Kidney (tissue), 14 donors: Measurements from ENCODE around the gene PRKN. TPM values are rescaled to one million over a fixed set of nuclear protein-coding genes. Genes with fewer than 3 reads are reported as not detected.

ENCODE experiments used
- DNase-seq, 5 donors: peaks; one replicate each; pipeline ENCODE4 v3.0.0-alpha.2; 2013 to 2020
- FAIRE-seq: peaks from 2 replicates; lab custom pipeline; 2012; peaks lifted over from hg19 to GRCh38; lab: Jason Lieb, UNC
- H3K27ac ChIP-seq, 2 donors: one replicate each; pipeline ENCODE4 v1.7.0; 2013; ENCODE audit warnings: low read depth in 2 of 2, low read length in 2 of 2, inconsistent platforms in 1 of 2
- H3K27me3 ChIP-seq: one replicate; pipeline ENCODE4 v1.7.1; 2013; ENCODE audit warnings: low read length, inconsistent platforms; ENCODE audit not compliant: control insufficient read depth, insufficient read depth
- H3K36me3 ChIP-seq, 3 donors: one replicate each; pipeline versions ENCODE4 v1.7.0 to v1.7.1; 2013; ENCODE audit warnings: low read length in 3 of 3, control low read depth in 1 of 3, inconsistent platforms in 1 of 3; ENCODE audit not compliant: insufficient read depth in 3 of 3, control insufficient read depth in 2 of 3
- H3K4me1 ChIP-seq, 3 donors: one replicate each; pipeline versions ENCODE4 v1.7.0 to v1.7.1; 2013; ENCODE audit warnings: low read length in 3 of 3, inconsistent platforms in 1 of 3, low read depth in 1 of 3; ENCODE audit not compliant: control insufficient read depth in 2 of 3, insufficient read depth in 2 of 3
- H3K4me3 ChIP-seq, 3 donors: one replicate each; pipeline versions ENCODE4 v1.7.0 to v1.8.1; 2013; ENCODE audit warnings: low read length in 3 of 3, control low read depth in 1 of 3, inconsistent platforms in 1 of 3
- H3K9ac ChIP-seq, 3 donors: one replicate each; pipeline versions ENCODE4 v1.7.0 to v1.7.1; 2013; ENCODE audit warnings: low read length in 3 of 3, control low read depth in 1 of 3, inconsistent platforms in 1 of 3
- H3K9me3 ChIP-seq, 3 donors: one replicate each; pipeline versions ENCODE4 v1.7.0 to v1.7.1; 2013; ENCODE audit warnings: low read length in 3 of 3, control low read depth in 1 of 3, inconsistent platforms in 1 of 3; ENCODE audit not compliant: control insufficient read depth in 2 of 3, insufficient read depth in 1 of 3
- CTCF ChIP-seq: IDR thresholded peaks from 3 replicates; pipeline ENCODE4 v1.5.1; 2012; ENCODE audit warnings: mild to moderate bottlenecking, moderate library complexity, borderline replicate concordance; ENCODE audit not compliant: insufficient read depth; ENCODE audit errors: extremely low read depth
- intact Hi-C: fragments of 100-400 bp; cut with DNase I; formaldehyde crosslinking; loops from one replicate; pipeline ENCODE4 v1.11.1; 2022
- polyA plus RNA-seq: library from polyadenylated mRNA; stranded (reverse); fragments of 350-450 nt; fragmentation: Illumina TruSeq; extraction: RNeasy Lipid Tissue Mini Kit (QIAGEN cat#74804); gene quantifications from one replicate; pipeline ENCODE4 v1.2.3, GENCODE V29; 2014; ENCODE audit warnings: low read depth, low replicate concordance; ENCODE audit not compliant: insufficient read depth
- total RNA-seq: library from RNA; stranded (reverse); fragmentation: NEBNext Ultra II Directional; extraction: Animal tissue kit (Norgen Biotek cat#: 25700); gene quantifications from one replicate; pipeline ENCODE4 v1.2.1, GENCODE V29; 2021
- donor health status: control.
- donor health status: control.
- donor health status: control.
- donor health status: control.
- donor health status: control.
- donor health status: DM: yes; HTN: yes; CAD: no.
- donor health status: Normal renal cell carcinoma (clear cell type).

Gene PRKN
- total and polyA plus RNA-seq, 2 donors from 2014 or later, result 8.6 to 10.4 TPM

GRCh38 chr6:162026843-162027242 lies 700.7 kb downstream of the PRKN start:
- Histone ChIP-seq H3K9me3 (no peaks in the 10 kb centered on the region), H3K4me1 (no peaks in the 10 kb centered on the region), H3K36me3 (no peaks in the 10 kb centered on the region), H3K27ac (no peak overlapping the region), H3K27me3 (no peaks in the 10 kb centered on the region), H3K9ac (no peak overlapping the region), H3K4me3 (peak overlapping the region in 2 of 3 donors; percentile 10 to 26)
- intact Hi-C loops, result no loop called here
- FAIRE-seq (no peak), DNase-seq (no peak)
- no peak for TF ChIP-seq CTCF

- H3K9ac ChIP-seq, result no peak overlapping the region
- TF ChIP-seq CTCF, result no peak
- H3K9me3 ChIP-seq, result no peaks in the 10 kb centered on the region
- no peaks in the 10 kb centered on the region for H3K27me3 ChIP-seq
- H3K4me1 ChIP-seq, result no peaks in the 10 kb centered on the region
- no peak overlapping the region for H3K27ac ChIP-seq
- intact Hi-C loops, result no loop called here
- DNase-seq (no peak), FAIRE-seq (no peak)
- H3K4me3 ChIP-seq, result no peak overlapping the region
- no peaks in the 10 kb centered on the region for H3K36me3 ChIP-seq
Measured at GRCh38 chr6:162026031-162026430, 701.5 kb downstream of the PRKN start.

GRCh38 chr6:162019349-162019748 lies 708.2 kb downstream of the PRKN start:
- Histone ChIP-seq H3K9ac (no peak overlapping the region), H3K4me3 (no peak overlapping the region), H3K36me3 (no peaks in the 10 kb centered on the region), H3K27ac (no peak overlapping the region), H3K4me1 (no peaks in the 10 kb centered on the region), H3K9me3 (no peaks in the 10 kb centered on the region), H3K27me3 (no peaks in the 10 kb centered on the region)
- intact Hi-C loops, result no loop called here
- no peak for TF ChIP-seq CTCF
- DNase-seq (peak in 3 of 5 donors; percentile 29 to 65 (median 36)), FAIRE-seq (no peak)

- no peaks in the 10 kb centered on the region for H3K36me3 ChIP-seq
- no peaks in the 10 kb centered on the region for H3K27me3 ChIP-seq
- H3K4me3 ChIP-seq, result no peak overlapping the region
- FAIRE-seq (no peak), DNase-seq (no peak)
- no peak overlapping the region for H3K9ac ChIP-seq
- no peaks in the 10 kb centered on the region for H3K4me1 ChIP-seq
- no peak for TF ChIP-seq CTCF
- intact Hi-C loops, result no loop called here
- no peaks in the 10 kb centered on the region for H3K9me3 ChIP-seq
- H3K27ac ChIP-seq, result no peak overlapping the region
Measured at GRCh38 chr6:162017536-162017935, 710.0 kb downstream of the PRKN start.
